Endothelial cell of umbilical vein (primary cell): ENCODE measurements around the gene MACO1.

ENCODE experiments used
- CTCF ChIP-seq, 2 donors: IDR thresholded peaks; 1 replicate in 1 of 2; 2 replicates in 1 of 2; pipeline ENCODE4 v1.5.1; 2011; ENCODE audit warnings: low read length in 2 of 2, mild to moderate bottlenecking in 2 of 2, moderate library complexity in 2 of 2, control low read depth in 1 of 2, inconsistent platforms in 1 of 2, low read depth in 1 of 2; ENCODE audit not compliant: insufficient read depth in 1 of 2; ENCODE audit errors: extremely low read depth in 1 of 2
- EZH2 ChIP-seq: IDR thresholded peaks from 2 replicates; pipeline ENCODE4 v1.6.1; 2012; ENCODE audit warnings: borderline replicate concordance, low read depth, mild to moderate bottlenecking, moderate library complexity, low read length, inconsistent platforms; ENCODE audit not compliant: severe bottlenecking
- FOS ChIP-seq: IDR thresholded peaks from 2 replicates; pipeline ENCODE4 v1.6.1; 2011; ENCODE audit warnings: mild to moderate bottlenecking, low read length, moderate library complexity, borderline replicate concordance; ENCODE audit not compliant: insufficient read depth
- MAX ChIP-seq: IDR thresholded peaks from 2 replicates; pipeline ENCODE4 v1.6.1; 2011; ENCODE audit not compliant: insufficient read depth, insufficient read length
- MYC ChIP-seq: IDR thresholded peaks from one replicate; pipeline ENCODE4 v1.6.1; 2011; ENCODE audit warnings: mild to moderate bottlenecking, low read depth, low read length
- POLR2A ChIP-seq: IDR thresholded peaks from 2 replicates; pipeline ENCODE4 v1.6.1; 2012; ENCODE audit warnings: low read depth, mild to moderate bottlenecking, control low read depth, low read length

GRCh38 chr1:25548601-25549000, 117.9 kb downstream of the MACO1 start:
- no peak for TF ChIP-seq EZH2
- no peak for TF ChIP-seq CTCF (IDR thresholded peaks at IDR 0.05; ENCODE audit: extremely low read depth in 1 of 2, insufficient read depth in 1 of 2, low read depth in 1 of 2, low read length in 2 of 2)
- no peak for TF ChIP-seq POLR2A
- TF ChIP-seq MYC, result no peak
- no peak for TF ChIP-seq MAX
- no peak for TF ChIP-seq FOS
